OCI-LY3 (cell line): ENCODE data around the gene RFPL2.

ENCODE experiments used
- H2AFZ ChIP-seq: fragments of 200-600, 300-600 bp; shearing (Covaris generic); 2 replicates; pipeline ENCODE4 v1.6.0; 2014; ENCODE audit warnings: antibody characterized with exemption, low read depth, low read length
- H3K27ac ChIP-seq: fragments of 200-600, 300-600 bp; sonication (generic); 2 replicates; pipeline ENCODE4 v1.5.1; 2014; ENCODE audit warnings: mild to moderate bottlenecking, low read length, moderate library complexity, mixed read lengths
- H3K27me3 ChIP-seq: fragments of 200-600, 300-600 bp; sonication (generic); 2 replicates; pipeline ENCODE4 v1.6.1; 2014; ENCODE audit warnings: low read depth, low read length, mixed read lengths
- H3K36me3 ChIP-seq: fragments of 200-600, 300-600 bp; sonication (generic); replicated peaks from 2 replicates; pipeline ENCODE3; 2014; ENCODE audit warnings: low read depth, low read length, mixed read lengths
- H3K4me1 ChIP-seq: fragments of 300-600, 200-600 bp; sonication (generic); 2 replicates; pipeline ENCODE4 v1.6.1; 2014; ENCODE audit warnings: low read length, mixed read lengths
- H3K4me2 ChIP-seq: fragments of 200-600, 300-600 bp; sonication (generic); 2 replicates; pipeline ENCODE4 v1.6.1; 2014; ENCODE audit warnings: low read length, mixed read lengths
- H3K4me3 ChIP-seq: fragments of 300-600, 200-600 bp; sonication (generic); 2 replicates; pipeline ENCODE4 v1.5.1; 2014; ENCODE audit warnings: antibody characterized with exemption, mild to moderate bottlenecking, low read length, moderate library complexity
- H3K79me2 ChIP-seq: fragments of 300-600, 200-600 bp; shearing (Covaris generic); 2 replicates; pipeline ENCODE4 v1.6.1; 2014; ENCODE audit warnings: mild to moderate bottlenecking, low read length, mixed read lengths
- H3K9ac ChIP-seq: fragments of 300-600, 200-600 bp; shearing (Covaris generic); 2 replicates; pipeline ENCODE4 v1.6.0; 2014; ENCODE audit warnings: mild to moderate bottlenecking, low read length, moderate library complexity
- H3K9me3 ChIP-seq: fragments of 200-600, 300-600 bp; shearing (Covaris generic); 2 replicates; pipeline ENCODE4 v1.6.1; 2014; ENCODE audit warnings: low read length, mixed read lengths; ENCODE audit not compliant: insufficient read depth
- H4K20me1 ChIP-seq: fragments of 200-600, 300-600 bp; sonication (generic); 2 replicates; pipeline ENCODE4 v1.6.1; 2016; ENCODE audit warnings: low read length, mixed read lengths; ENCODE audit not compliant: insufficient read depth
- CTCF ChIP-seq: fragments of 200-600, 300-600 bp; sonication (generic); IDR thresholded peaks from 2 replicates; pipeline ENCODE4 v1.5.1; 2014; ENCODE audit warnings: antibody characterized with exemption, low read length, low read depth
- EZH2phosphoT487 ChIP-seq: fragments of 200-600 bp; shearing (Covaris generic); IDR thresholded peaks from 2 replicates; pipeline ENCODE4 v1.6.1; 2018; ENCODE audit warnings: antibody characterized with exemption, mixed run types, low read depth

The RFPL2 gene

GRCh38 chr22:32216911-32217310 lies 12.0 kb upstream of the RFPL2 start:
- H3K4me1 ChIP-seq, result no peaks in the 10 kb centered on the region
- H3K27ac ChIP-seq, result no peak overlapping the region
- H3K9me3 ChIP-seq, result no peaks in the 10 kb centered on the region
- H3K79me2 ChIP-seq, result no peaks in the 10 kb centered on the region
- 0 out of 2 replicates have a peak, but pooled peaks cover 6% of the 10 kb centered on the region for H3K27me3 ChIP-seq
- no peak overlapping the region for H3K9ac ChIP-seq
- no peak overlapping the region for H2AFZ ChIP-seq
- no peaks in the 10 kb centered on the region for H4K20me1 ChIP-seq
- TF ChIP-seq CTCF (no peak), EZH2phosphoT487 (no peak)
- no peaks in the 10 kb centered on the region for H3K36me3 ChIP-seq
- no peak overlapping the region for H3K4me2 ChIP-seq
- H3K4me3 ChIP-seq, result no peak overlapping the region

GRCh38 chr22:32211011-32211410 lies 6.1 kb upstream of the RFPL2 start:
- Histone ChIP-seq H2AFZ (no peak overlapping the region), H3K9ac (no peak overlapping the region), H3K4me3 (no peak overlapping the region), H4K20me1 (no peaks in the 10 kb centered on the region), H3K27ac (no peak overlapping the region), H3K4me1 (no peaks in the 10 kb centered on the region), H3K9me3 (no peaks in the 10 kb centered on the region), H3K4me2 (no peak overlapping the region), H3K79me2 (no peaks in the 10 kb centered on the region), H3K27me3 (no peaks in the 10 kb centered on the region), H3K36me3 (no peaks in the 10 kb centered on the region)
- no peak for TF ChIP-seq CTCF
- TF ChIP-seq EZH2phosphoT487, result no peak

- H3K9me3 ChIP-seq, result no peaks in the 10 kb centered on the region
- H2AFZ ChIP-seq, result no peak overlapping the region
- no peaks in the 10 kb centered on the region for H3K27me3 ChIP-seq
- no peak overlapping the region for H3K9ac ChIP-seq
- H4K20me1 ChIP-seq, result no peaks in the 10 kb centered on the region
- H3K36me3 ChIP-seq, result no peaks in the 10 kb centered on the region
- no peak overlapping the region for H3K27ac ChIP-seq
- TF ChIP-seq EZH2phosphoT487 (no peak), CTCF (no peak)
- no peaks in the 10 kb centered on the region for H3K4me1 ChIP-seq
- no peak overlapping the region for H3K4me3 ChIP-seq
- no peaks in the 10 kb centered on the region for H3K79me2 ChIP-seq
- no peak overlapping the region for H3K4me2 ChIP-seq
Measured at GRCh38 chr22:32208681-32209080, 3.8 kb upstream of the RFPL2 start.

- H3K79me2 ChIP-seq, result no peaks in the 10 kb centered on the region
- no peaks in the 10 kb centered on the region for H4K20me1 ChIP-seq
- H3K4me3 ChIP-seq, result no peak overlapping the region
- no peaks in the 10 kb centered on the region for H3K4me1 ChIP-seq
- no peak overlapping the region for H3K4me2 ChIP-seq
- H2AFZ ChIP-seq, result no peak overlapping the region
- no peak overlapping the region for H3K27ac ChIP-seq
- no peaks in the 10 kb centered on the region for H3K9me3 ChIP-seq
- H3K36me3 ChIP-seq, result no peaks in the 10 kb centered on the region
- no peak overlapping the region for H3K9ac ChIP-seq
- H3K27me3 ChIP-seq, result no peaks in the 10 kb centered on the region
- TF ChIP-seq EZH2phosphoT487, result no peak
- no peak for TF ChIP-seq CTCF
Measured at GRCh38 chr22:32207971-32208480, 3.2 kb upstream of the RFPL2 start.
